ENCODE measurements around the gene PRKG1.

The PRKG1 gene

GRCh38 chr10:52318136-52318701 lies 1243.9 kb downstream of the PRKG1 start:
- no peak for DNase-seq

GRCh38 chr10:52318822-52319464 lies 1244.7 kb downstream of the PRKG1 start:
- DNase-seq = no peak

DNA sequence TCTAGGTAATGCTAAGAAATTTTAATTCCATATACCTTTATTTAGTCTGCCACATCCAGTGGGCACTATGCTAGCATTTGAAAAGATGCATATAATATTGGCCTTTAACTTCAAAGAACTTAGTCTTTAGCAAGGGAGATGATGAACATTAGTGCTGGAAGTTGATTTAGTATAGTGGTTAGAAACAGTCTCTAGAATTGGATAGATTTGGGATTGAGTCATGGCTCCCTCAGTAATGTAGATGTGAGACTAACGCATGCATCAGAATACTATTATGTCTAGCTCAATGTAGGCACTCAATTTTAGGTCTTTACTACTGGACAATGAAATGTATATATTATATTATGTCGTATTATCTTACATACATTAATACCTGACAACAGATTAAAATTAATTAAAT lies 1245.6 kb downstream of the PRKG1 start:
- DNase-seq = no peak

- no peak for DNase-seq
Observed at GRCh38 chr10:52322323-52322722, 1248.0 kb downstream of the PRKG1 start.

DNA sequence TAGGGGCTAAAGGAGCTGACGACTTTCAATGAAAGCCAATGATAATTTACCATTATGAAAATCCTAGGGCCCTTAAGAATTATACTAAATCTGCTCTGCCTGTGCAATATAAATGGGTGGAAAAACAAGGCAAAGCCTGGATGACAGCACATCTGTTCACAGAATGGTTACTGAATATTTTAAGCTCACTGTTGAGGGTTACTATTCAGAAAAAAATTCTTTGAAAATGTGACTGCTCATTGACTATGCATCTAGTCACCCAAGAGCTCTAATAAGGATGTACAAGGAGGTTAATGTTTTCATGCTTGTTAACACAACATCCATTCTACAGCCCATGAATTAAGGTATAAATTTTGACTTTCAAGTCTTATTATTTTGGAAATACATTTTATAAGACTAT lies 1248.6 kb downstream of the PRKG1 start:
- DNase-seq = no peak

GRCh38 chr10:52326382-52326781 lies 1252.1 kb downstream of the PRKG1 start:
- no peak for DNase-seq

DNA sequence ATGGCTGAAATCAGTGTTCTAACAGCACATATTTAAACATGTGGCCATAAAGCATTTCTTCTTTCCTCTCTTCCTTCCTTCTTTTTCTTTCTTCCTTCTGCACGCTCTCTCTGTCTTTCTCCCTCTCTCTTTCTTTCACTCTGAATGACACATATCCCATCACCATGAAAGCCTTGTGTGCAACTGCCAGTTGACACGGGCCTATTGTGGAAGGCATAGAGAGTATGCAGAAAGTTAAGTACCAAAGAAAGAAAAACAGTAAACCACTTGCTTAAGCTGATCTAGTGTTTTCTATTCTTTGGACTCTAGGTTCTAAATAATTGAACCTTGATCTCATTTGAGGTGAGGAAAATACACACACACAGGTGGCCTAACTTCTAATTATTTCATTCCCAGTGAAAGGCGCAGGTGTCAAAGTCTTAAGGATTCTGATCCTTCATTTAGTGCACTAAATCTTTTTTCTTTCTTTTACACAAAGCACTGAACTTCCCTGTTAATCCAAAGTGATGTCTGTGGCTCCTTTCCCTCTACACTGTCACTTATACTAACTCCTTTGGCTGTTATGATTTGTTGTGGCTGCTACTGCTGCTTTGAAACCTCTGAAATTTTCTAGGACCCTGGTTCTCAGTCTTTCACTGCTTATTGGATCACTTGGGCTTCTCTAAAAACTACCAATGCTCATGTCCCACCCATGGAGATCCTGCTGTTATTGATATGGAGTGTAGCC lies 1257.5 kb downstream of the PRKG1 start:
- DNase-seq = no peak

DNA sequence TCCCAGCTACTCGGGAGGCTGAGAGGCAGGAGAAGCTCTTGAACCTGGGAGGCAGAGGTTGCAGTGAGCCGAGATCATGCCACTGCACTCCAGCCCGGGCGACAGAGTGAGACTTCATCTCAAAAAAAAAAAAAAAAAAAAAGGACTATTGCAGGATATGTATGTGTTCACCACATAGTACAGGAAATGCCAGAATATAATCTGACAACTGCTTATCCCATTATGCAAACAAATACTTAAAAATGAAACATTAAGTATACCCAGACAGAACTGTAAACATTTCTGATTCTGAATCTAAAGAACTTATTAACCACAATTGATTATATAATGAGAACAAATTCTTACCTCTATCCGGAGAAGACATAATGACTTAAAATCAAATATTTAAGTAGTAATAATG lies 1258.5 kb downstream of the PRKG1 start:
- DNase-seq = no peak

DNA sequence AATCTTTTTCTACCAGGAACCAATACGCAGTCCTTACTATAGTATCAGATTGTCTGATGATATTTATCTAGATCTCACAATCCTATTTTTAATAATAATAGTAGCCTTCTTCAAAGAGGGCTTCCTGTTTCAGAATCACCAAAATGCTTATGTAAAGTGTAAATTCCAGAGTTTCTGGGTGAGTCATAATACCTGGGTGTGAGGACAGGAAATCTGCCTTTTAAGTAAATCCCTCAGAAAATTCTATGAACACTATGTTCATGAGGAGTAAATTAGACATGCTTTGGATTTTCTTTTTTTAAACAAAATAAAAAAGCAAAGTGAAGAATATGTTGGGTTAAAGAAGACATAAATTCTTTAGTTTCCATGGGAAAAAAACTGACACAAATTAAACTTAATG lies 1260.3 kb downstream of the PRKG1 start:
- no peak for DNase-seq

DNA sequence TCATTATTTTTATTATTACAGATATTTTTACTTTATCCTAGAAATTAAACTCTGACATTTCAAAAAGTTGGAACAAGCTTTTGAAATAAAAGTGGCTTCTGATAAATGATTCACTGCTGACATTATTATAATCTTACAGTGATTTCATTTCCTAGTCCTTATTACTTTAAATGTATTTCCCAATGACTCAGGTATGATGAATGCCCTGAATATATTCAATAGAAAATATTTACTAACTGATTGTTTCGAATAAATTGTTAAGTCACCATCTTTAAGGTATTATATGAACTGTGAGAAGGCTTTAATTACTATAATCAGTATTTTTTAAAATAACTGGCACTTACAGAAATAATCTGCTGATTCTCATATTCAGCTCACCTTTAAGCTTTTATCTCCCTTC lies 1261.4 kb downstream of the PRKG1 start:
- no peak for DNase-seq

- DNase-seq = no peak
Observed at GRCh38 chr10:52337225-52337624, 1262.9 kb downstream of the PRKG1 start.

GRCh38 chr10:52343439-52343838 lies 1269.2 kb downstream of the PRKG1 start:
- DNase-seq = no peak

DNA sequence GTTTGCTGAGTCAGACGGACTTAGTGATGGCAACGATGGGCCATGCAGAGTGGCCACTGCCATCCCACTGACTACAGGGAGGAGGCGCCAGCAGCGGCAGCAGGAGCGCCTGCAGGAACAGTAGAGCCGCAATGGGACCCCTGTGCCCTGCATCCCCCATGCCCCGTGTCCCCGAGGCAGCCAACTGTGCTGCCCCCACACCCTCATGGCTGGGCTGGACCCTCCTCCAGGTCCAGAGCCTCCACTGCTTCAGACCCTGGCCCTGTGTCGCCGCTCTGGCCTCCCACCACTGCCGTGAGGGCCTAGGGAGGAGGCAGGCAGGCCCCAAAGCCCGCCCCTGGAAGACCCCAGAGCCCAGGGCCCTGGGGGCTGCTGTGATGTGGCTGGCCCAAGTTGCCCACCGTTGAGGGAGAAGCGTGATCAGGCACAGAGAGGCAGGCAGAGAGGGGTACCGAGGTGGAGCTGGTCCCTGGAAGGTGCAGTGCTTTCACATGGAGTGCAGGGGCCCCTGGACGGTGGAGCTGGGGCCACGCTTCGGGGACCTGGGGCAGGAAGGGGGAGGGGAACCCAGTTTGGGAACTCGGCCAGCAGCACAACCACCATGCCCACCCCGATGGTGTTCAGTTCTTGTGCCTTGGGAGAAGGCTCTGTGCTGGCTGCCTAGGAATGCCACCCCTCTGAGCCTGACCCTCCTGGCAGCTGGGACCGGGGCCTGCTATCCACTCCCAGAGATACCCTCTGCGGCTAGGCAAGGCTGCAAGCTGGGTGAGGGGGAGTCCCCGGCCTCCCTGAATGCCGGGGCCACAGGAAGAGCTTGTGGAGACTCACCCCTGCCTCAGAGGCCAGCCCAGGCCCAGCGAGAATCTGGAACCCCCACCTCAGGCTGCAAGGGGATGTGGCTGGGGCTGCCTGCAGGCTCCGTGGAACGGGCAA lies 1272.4 kb downstream of the PRKG1 start:
- no peak for DNase-seq

DNA sequence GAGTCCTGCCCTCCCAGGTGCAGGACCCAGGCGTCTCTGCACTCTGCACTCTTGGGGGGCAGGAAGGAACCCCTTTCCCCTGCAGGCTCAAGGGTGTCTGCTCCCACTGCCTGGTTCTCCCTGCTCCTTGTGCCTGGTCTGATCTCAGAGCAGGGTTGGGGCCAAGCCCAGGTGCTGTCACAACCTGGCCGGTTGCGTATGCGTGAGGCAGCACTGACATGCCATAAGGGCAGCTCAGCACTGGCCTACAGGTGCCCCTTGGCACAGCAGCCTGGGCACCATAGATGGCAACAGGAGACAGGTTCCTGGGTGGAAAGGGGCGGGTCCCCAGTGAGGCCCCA lies 1273.0 kb downstream of the PRKG1 start:
- DNase-seq = no peak
